Stomach smooth muscle (tissue), 2 donors: ENCODE data around the gene CHPF.

Experiments
- H3K27ac ChIP-seq: one replicate; pipeline ENCODE4 v1.7.0; 2013; ENCODE audit warnings: mild to moderate bottlenecking, low read length, inconsistent platforms
- H3K27me3 ChIP-seq, 2 donors: one replicate each; pipeline ENCODE4 v1.7.0; 2013; ENCODE audit warnings: low read length in 2 of 2; ENCODE audit not compliant: insufficient read depth in 2 of 2, control insufficient read depth in 1 of 2
- H3K36me3 ChIP-seq, 2 donors: one replicate each; pipeline ENCODE4 v1.7.0; 2013; ENCODE audit warnings: low read length in 2 of 2; ENCODE audit not compliant: control insufficient read depth in 2 of 2, insufficient read depth in 2 of 2
- H3K4me1 ChIP-seq: one replicate; pipeline ENCODE4 v1.7.0; 2013; ENCODE audit warnings: low read length; ENCODE audit not compliant: control insufficient read depth, insufficient read depth
- H3K4me3 ChIP-seq, 2 donors: one replicate each; pipeline ENCODE4 v1.7.0; 2013; ENCODE audit warnings: low read length in 2 of 2
- H3K9ac ChIP-seq, 2 donors: one replicate each; pipeline ENCODE4 v1.7.0; 2013; ENCODE audit warnings: low read length in 2 of 2, mild to moderate bottlenecking in 1 of 2
- H3K9me3 ChIP-seq, 2 donors: one replicate each; pipeline ENCODE4 v1.7.0; 2013; ENCODE audit warnings: low read length in 2 of 2; ENCODE audit not compliant: control insufficient read depth in 2 of 2
- donor health status: healthy.
- donor health status: Pancreatic carcinoma.

CHPF gene

DNA sequence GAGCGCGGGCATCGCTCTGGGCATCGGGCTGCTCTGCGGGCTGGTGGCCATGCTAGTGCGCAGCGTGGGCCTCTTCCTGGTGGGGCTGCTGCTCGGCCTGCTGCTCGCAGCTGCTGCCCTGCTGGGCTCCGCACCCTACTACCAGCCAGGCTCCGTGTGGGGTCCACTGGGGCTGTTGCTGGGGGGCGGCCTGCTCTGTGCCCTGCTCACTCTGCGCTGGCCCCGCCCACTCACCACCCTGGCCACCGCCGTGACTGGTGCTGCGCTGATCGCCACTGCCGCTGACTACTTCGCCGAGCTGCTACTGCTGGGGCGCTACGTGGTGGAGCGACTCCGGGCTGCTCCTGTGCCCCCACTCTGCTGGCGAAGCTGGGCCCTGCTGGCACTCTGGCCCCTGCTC is 4.0 kb upstream of the CHPF start:
- no peaks in the 10 kb centered on the region for H3K27me3 ChIP-seq
- no peak overlapping the region for H3K27ac ChIP-seq

DNA sequence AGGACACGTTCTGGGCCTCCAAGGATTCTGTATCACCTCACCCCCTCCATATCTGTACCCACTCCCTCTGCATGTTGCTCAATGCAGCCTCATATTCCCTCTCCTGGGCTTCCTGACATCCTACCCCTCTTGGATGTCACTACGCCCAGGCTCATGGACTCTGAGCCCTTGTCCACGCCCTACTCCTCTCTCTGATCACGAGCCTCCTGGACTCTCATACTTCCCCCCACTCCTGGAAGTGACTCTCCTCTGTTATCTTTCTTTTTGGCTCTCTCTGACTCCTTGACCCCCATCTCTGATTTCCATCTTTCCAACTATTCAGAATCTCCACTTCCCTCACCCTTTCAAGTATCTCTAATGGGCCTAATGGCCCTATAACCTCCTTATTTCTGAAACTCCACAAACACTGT is 2.3 kb upstream of the CHPF start:
- Histone ChIP-seq H3K9ac (no peak overlapping the region), H3K9me3 (no peaks in the 10 kb centered on the region), H3K27ac (no peak overlapping the region), H3K4me3 (no peak overlapping the region), H3K36me3 (peaks cover 0 to 5% of the 10 kb centered on the region in 2 donors), H3K27me3 (no peaks in the 10 kb centered on the region), H3K4me1 (peaks cover 29% of the 10 kb centered on the region)

More for the DNA sequence above, 4.0 kb upstream of the CHPF start:
- H3K9me3 ChIP-seq, result no peaks in the 10 kb centered on the region
- no peak overlapping the region for H3K9ac ChIP-seq
- H3K36me3 ChIP-seq, result peaks cover 0 to 4% of the 10 kb centered on the region in 2 donors
- H3K4me1 ChIP-seq, result peaks cover 25% of the 10 kb centered on the region
- no peak overlapping the region for H3K4me3 ChIP-seq

DNA sequence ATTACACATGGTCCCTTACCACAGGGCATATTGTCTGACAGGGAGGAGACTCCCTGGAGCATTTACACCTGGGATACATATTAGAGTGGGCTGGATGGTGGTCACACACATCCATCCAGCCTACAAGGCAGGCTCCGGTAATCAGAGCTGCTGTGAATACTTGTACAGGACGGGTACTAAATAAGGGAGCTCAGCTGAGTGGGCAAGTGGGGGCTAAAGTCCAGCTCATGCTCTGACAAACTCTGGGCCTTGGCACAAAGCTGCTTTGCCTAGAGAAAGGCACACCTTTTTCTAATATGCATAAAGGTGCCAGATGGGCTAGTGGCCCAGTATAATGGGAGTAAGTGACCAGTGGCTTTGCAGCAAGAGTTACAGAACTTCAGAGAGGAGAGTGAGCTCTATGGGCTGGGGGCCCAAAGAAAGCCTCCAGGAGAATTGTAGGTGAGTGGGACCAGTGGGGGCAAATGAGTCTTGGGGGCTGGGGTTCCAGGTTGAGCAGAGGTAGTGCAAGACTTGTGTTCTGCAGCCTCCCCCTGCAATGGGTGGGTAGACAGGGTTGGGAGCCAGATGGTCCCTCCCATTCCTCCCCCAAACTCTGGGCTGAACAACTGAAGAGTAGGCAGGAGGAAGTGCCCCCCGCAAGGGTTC is 1.8 kb upstream of the CHPF start:
- Histone ChIP-seq H3K27ac (no peak overlapping the region), H3K36me3 (peaks cover 3 to 9% of the 10 kb centered on the region in 2 donors), H3K9me3 (no peaks in the 10 kb centered on the region), H3K4me1 (peaks cover 29% of the 10 kb centered on the region), H3K27me3 (no peaks in the 10 kb centered on the region), H3K9ac (no peak overlapping the region), H3K4me3 (no peak overlapping the region)

DNA sequence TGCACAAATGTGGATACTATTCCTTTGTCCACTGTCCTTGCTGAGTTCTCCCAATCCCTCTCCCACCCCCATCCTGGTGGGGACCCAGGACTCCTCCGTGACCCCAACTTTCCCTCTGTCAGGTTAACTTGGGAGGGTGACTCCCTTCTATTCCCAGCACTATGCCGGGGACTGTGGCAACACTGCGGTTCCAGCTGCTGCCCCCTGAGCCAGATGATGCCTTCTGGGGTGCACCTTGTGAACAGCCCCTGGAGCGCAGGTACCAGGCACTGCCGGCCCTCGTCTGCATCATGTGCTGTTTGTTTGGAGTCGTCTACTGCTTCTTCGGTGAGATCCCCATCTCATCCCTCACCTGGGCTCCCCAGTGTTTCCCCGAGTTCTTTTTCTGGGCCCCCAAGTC is 958 bp upstream of the CHPF start:
- H3K9ac ChIP-seq, result peak overlapping the region; percentile 57 to 74
- H3K9me3 ChIP-seq, result no peaks in the 10 kb centered on the region
- H3K4me3 ChIP-seq, result peak overlapping the region; percentile 63 to 80
- H3K27ac ChIP-seq, result peak overlapping the region; percentile 78
- peaks cover 29% of the 10 kb centered on the region for H3K4me1 ChIP-seq
- H3K36me3 ChIP-seq, result peaks cover 7 to 13% of the 10 kb centered on the region in 2 donors
- H3K27me3 ChIP-seq, result no peaks in the 10 kb centered on the region

DNA sequence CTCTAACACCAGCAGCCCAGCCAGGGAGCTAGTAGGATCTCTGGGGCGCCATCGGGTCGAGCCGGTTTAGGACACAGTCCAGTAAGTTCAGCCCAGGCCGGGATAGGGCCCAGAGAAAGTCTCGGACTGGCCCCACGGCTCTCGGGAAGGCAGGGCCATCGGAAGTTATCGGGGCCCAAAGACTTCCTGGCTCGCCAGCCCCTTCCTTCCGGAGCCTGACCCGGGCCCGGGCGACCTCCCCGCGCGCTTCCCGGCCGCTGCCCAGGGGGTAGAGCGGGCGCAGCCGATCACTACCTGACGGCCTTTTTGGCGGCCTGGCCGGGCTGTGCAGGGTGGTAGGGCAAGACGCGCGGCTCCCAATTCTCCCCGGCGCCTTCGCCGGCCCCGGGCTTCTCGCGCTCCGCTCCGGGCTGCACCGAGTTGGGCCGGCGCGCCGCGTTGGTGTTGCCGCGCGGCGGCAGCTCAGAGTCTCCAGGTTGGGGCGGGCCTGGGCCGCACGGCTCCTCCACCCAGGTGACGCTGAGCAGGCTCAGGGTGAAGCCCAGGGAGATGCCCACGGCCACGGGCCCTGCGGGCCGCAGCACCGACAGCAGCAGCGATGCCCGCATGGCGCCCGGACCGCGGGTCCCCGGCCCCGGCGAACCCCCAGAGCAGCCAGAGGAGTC is 546 bp downstream of the CHPF start:
- H3K27ac ChIP-seq, result peak overlapping the region; percentile 78
- H3K27me3 ChIP-seq, result no peaks in the 10 kb centered on the region
- H3K4me3 ChIP-seq, result peak overlapping the region; percentile 47 to 80
- peak overlapping the region; percentile 29 to 72 for H3K9ac ChIP-seq
- H3K9me3 ChIP-seq, result no peaks in the 10 kb centered on the region
- peaks cover 10 to 12% of the 10 kb centered on the region in 2 donors for H3K36me3 ChIP-seq
- peaks cover 40% of the 10 kb centered on the region for H3K4me1 ChIP-seq

DNA sequence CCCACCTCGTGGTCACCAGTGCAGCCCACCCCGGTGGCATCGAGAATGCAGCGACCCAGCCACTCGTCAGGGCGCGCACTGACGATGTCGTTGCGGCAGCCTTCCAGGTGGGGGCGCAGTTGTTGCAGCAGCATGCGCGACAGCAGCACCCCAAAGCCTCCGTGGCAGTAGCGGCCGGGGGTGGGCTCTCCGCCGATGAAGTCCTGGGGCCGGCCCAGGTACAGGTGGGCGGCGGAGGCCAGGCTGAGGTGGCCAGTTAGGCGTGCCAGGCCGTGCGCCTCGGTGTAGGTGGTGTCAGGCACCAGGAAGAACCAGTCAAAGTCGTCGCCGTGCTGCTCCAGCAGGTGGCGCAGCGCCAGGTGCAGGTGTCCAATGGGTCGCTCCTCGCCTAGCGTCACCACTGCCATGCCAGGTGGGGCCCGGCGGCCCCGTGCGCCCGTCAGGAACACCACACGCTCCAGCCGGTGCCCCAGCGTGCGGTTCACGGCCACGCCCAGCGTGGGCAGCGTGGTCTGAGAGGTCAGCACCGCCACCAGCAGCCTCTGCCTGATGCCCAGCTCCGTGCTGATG is 1.9 kb downstream of the CHPF start:
- peaks cover 10 to 12% of the 10 kb centered on the region in 2 donors for H3K36me3 ChIP-seq
- H3K4me1 ChIP-seq, result peaks cover 44% of the 10 kb centered on the region
- no peak overlapping the region for H3K27ac ChIP-seq
- H3K9me3 ChIP-seq, result no peaks in the 10 kb centered on the region
- H3K27me3 ChIP-seq, result no peaks in the 10 kb centered on the region
- peak overlapping the region; percentile 4 to 80 for H3K4me3 ChIP-seq
- H3K9ac ChIP-seq, result no peak overlapping the region

DNA sequence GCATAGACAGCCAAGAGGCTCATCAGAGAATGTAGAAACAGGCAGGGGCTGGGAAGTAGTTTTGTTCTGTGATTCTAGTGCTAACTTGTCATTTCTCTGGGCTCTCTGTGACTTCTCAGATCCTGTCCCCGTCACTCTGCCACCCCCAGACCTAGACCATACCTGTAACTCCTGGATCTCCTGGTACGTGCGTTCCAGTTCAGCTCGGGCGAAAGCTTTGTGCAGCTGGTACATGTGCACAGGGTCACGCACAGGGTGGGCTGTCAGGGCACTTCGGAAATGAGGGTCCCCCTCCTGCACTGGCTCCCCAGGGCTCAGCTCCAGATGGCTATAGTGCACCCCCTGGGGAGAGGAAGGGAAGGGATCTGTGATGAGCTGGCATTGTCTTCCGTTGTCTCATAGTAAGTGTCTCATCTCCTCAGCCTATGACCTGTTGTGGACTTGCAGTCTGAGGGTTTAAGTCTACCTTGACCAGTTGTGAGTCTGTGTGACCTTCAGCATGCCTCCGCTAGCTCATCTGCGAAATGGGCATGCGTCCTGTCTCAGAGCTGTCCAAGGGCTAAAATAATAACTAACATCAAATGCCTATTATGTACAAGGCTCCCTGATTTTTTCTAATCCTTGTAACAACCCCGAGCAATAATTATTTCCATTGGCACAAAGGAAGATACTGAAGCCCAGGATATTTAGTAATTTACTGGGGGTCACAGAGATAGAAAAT is 2.7 kb downstream of the CHPF start:
- Histone ChIP-seq H3K36me3 (peaks cover 10 to 12% of the 10 kb centered on the region in 2 donors), H3K27ac (no peak overlapping the region), H3K4me1 (peaks cover 44% of the 10 kb centered on the region), H3K9me3 (no peaks in the 10 kb centered on the region), H3K4me3 (no peak overlapping the region), H3K9ac (no peak overlapping the region), H3K27me3 (no peaks in the 10 kb centered on the region)

DNA sequence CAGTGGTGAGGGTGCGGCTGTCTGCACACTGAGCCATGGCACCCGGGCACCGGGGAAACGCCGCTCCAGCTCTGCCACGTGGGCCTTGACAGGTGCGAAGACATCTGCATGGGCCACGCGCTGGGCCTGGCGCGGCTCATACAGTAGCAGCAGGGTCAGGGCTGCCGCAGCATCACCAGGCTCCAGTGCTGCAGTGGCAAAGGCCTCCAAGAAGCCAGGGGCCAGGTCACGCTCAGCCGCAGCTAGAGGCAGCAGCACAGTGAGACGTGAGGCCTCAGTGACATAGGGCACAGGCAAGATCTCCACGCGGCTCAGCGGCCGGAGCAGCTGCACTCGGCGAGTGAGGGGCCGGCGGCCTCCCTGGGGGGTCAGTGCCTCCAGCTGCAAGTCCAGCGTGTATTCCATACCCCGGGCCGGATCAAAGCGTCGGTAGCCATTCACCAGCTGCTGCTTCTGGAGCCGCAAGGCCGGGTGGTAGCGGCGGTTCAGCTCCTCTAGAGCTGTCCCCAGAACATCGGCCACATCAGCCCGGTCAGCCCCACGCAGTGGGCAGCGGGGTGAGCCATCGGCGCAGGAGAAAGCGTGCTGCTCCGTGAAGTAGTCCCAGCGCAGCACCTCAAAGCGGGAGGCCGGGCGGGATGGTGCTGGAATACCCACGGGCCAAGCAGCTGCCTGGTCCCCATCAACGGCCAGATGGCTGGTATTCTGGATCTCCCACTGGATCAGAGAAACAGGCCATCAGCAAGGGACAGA is 3.5 kb downstream of the CHPF start:
- peaks cover 10 to 12% of the 10 kb centered on the region in 2 donors for H3K36me3 ChIP-seq
- H3K27ac ChIP-seq, result no peak overlapping the region
- H3K4me3 ChIP-seq, result no peak overlapping the region
- H3K9ac ChIP-seq, result no peak overlapping the region
- no peaks in the 10 kb centered on the region for H3K9me3 ChIP-seq
- H3K4me1 ChIP-seq, result peaks cover 44% of the 10 kb centered on the region
- H3K27me3 ChIP-seq, result no peaks in the 10 kb centered on the region

DNA sequence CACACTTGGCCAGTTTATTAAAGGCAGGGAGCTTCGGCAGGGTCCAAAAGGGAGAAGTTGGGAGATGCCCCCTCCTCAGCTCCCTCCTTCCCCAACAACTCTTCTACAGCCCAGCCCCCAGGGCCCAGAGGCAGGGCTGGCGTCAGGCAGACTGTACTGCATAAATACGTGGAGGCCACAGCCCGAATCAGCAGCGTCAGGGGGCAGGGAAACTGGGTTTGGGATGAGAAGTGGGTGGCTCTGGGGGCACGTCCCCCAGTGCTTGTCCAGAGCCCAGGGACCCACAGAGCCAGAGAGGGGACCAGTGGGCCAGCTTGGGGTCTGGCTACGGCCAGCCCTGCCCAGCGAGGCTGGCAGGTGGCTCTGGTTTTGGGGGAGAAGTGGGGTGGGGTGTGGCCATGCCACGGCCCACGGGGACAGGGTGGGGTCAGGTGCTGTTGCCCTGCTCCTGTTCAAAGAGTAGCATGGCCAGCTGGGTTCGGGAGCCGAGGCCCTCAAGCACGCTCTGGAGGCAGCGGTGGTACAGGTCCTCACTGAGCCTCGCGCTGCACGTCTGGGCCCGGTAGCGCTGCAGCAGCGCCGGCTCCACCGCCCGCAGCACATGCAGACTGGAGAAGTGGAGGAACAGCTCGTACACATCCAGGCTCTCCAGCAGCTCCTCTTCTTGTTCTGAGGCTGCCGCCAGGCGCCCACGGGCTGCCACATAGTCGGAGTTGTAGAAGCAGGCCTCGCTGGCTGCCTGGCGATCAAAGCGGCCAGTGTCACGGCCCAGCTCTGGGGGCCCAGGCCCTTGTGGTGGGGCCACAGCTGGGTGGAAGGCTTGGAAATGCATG is 4.4 kb downstream of the CHPF start:
- Histone ChIP-seq H3K4me1 (peaks cover 38% of the 10 kb centered on the region), H3K9ac (no peak overlapping the region), H3K27me3 (no peaks in the 10 kb centered on the region), H3K4me3 (no peak overlapping the region), H3K36me3 (peaks cover 10 to 12% of the 10 kb centered on the region in 2 donors), H3K9me3 (no peaks in the 10 kb centered on the region), H3K27ac (no peak overlapping the region)
